MCF 10A (cell line): ENCODE data around the gene LDB2. TPM values are rescaled to one million over a fixed set of nuclear protein-coding genes. Genes with fewer than 3 reads are reported as not detected.

Source experiments
- BruUV-seq: library from RNA; stranded (reverse); fragments of 400-500 nt; replicated peaks from 2 replicates; lab custom pipeline; 2021; lab: Mats Ljungman, UMichigan
- CTCF ChIA-PET: fragments of 300-600 bp; sonication (Branson Sonifier 250); formaldehyde crosslinking; extraction: SDS; loops from one replicate; lab custom pipeline; 2021; ENCODE audit warnings: antibody characterized with exemption, inconsistent platforms; lab: Yijun Ruan, JAX
- POLR2A ChIA-PET: fragments of 300-600, 350-650 bp; sonication (Branson Sonifier 250); formaldehyde crosslinking; extraction: SDS; loops from one replicate; lab custom pipeline; 2020; ENCODE audit warnings: antibody characterized with exemption, inconsistent platforms; lab: Yijun Ruan, JAX
- DNase-seq: peaks from one replicate; pipeline ENCODE4 v3.0.0-alpha.2; 2018; ENCODE audit not compliant: unreplicated experiment
- H3K27ac Mint-ChIP-seq: one replicate; pipeline ENCODE4 v1.8.0; 2022; ENCODE audit warnings: mild to moderate bottlenecking, low read depth, mixed read lengths; ENCODE audit not compliant: unreplicated experiment
- H3K27me3 Mint-ChIP-seq: one replicate; pipeline ENCODE4 v1.8.0; 2022; ENCODE audit warnings: mixed read lengths; ENCODE audit not compliant: insufficient read depth, unreplicated experiment
- H3K36me3 Mint-ChIP-seq: one replicate; pipeline ENCODE4 v1.8.0; 2022; ENCODE audit warnings: mild to moderate bottlenecking, moderate library complexity, mixed read lengths; ENCODE audit not compliant: insufficient read depth, unreplicated experiment
- H3K4me1 Mint-ChIP-seq: one replicate; pipeline ENCODE4 v1.8.0; 2022; ENCODE audit warnings: mixed read lengths; ENCODE audit not compliant: insufficient read depth, unreplicated experiment
- H3K4me3 Mint-ChIP-seq: one replicate; pipeline ENCODE4 v1.8.0; 2022; ENCODE audit warnings: mild to moderate bottlenecking, moderate library complexity, mixed read lengths; ENCODE audit not compliant: unreplicated experiment
- H3K9me3 Mint-ChIP-seq: one replicate; pipeline ENCODE4 v1.8.0; 2022; ENCODE audit warnings: mixed read lengths; ENCODE audit not compliant: unreplicated experiment
- intact Hi-C: fragments of 100-400 bp; cut with micrococcal nuclease; formaldehyde crosslinking; loops from 2 replicates; pipeline ENCODE4 v1.14.1; 2022
- total RNA-seq: library from RNA; stranded (reverse); gene quantifications from 2 replicates; pipeline ENCODE4 v1.2.3, GENCODE V29; 2022
- TF ChIP-seq, protein P1 (sequence below): fragments of 200-600 bp; IDR thresholded peaks from one replicate; pipeline ENCODE4 v1.8.0; 2022; ENCODE audit warnings: antibody characterized with exemption, mild to moderate bottlenecking; ENCODE audit not compliant: unreplicated experiment

Gene LDB2
- total RNA-seq, 1 experiment from 2014 or later: not detected

DNA sequence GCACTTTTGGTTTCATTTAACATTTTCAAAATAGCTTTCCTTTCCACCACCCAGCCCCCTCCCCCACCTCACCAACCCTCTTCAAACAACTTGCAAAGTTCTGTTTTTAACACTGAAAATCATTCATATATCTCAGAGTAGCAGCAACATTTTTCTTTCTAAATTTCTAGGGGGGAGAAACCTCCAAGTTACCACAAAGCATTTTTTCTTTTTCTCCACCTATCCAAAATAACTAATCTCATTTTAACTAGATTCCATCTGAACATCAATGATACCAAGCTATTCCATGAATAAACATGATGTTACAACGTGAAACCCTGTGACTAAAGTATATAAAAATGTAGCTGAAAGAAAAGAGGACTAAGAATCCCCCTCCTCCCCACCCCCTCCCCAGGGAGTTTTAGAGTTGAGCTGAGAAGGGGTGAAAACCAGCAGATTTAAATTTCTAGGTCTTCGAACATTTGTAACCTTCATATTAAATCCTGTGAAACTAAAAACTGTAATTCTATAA is 5.2 kb downstream of the LDB2 start:
- CTCF ChIA-PET: interaction anchor here (0.6 to 1.1 kb wide), 2 partner anchors 12 to 13 kb away, joined by 3 to 4 read pairs; no protein-coding TSS in a partner anchor
- H3K36me3 Mint-ChIP-seq: no peaks in the 10 kb centered on the region
- intact Hi-C loops: no loop called here
- no peaks in the 10 kb centered on the region for H3K4me1 Mint-ChIP-seq
- H3K27ac Mint-ChIP-seq: no peak overlapping the region
- no peak overlapping the region for H3K4me3 Mint-ChIP-seq
- no peak for DNase-seq
- POLR2A ChIA-PET: interaction anchor here (0.6 kb wide), 2 partner anchors 99 to 551 kb away, joined by 3 read pairs; no protein-coding TSS in a partner anchor
- BruUV-seq: no TSS peak
- no peaks in the 10 kb centered on the region for H3K9me3 Mint-ChIP-seq
- H3K27me3 Mint-ChIP-seq: peaks cover 49% of the 10 kb centered on the region
- TF ChIP-seq, protein P1, sequence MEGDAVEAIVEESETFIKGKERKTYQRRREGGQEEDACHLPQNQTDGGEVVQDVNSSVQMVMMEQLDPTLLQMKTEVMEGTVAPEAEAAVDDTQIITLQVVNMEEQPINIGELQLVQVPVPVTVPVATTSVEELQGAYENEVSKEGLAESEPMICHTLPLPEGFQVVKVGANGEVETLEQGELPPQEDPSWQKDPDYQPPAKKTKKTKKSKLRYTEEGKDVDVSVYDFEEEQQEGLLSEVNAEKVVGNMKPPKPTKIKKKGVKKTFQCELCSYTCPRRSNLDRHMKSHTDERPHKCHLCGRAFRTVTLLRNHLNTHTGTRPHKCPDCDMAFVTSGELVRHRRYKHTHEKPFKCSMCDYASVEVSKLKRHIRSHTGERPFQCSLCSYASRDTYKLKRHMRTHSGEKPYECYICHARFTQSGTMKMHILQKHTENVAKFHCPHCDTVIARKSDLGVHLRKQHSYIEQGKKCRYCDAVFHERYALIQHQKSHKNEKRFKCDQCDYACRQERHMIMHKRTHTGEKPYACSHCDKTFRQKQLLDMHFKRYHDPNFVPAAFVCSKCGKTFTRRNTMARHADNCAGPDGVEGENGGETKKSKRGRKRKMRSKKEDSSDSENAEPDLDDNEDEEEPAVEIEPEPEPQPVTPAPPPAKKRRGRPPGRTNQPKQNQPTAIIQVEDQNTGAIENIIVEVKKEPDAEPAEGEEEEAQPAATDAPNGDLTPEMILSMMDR: no peak

DNA sequence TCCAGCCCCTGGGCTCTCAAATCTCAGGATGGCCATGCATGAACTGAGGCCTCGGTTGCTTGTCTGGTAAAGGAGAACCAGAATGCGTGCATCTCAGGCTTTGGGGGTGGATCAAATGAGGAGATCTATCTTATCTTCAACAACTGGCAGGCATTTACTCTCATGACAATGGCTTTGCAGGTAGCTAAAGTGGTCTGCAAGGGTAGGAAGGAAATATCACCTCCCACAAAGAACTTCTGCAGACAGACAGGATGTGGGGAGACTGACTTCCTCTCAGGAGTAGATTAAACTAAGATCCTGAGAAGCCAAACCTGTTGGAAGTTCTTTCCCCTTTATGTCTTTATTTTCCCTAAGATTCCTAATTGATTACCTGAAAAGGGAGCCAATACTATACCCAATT is 7.8 kb downstream of the LDB2 start:
- CTCF ChIA-PET: interaction anchor here (0.7 kb wide), 1 partner anchor 580 kb away, joined by 3 read pairs; no protein-coding TSS in a partner anchor
- Mint-ChIP-seq H3K4me3 (no peak overlapping the region), H3K36me3 (no peaks in the 10 kb centered on the region), H3K27me3 (peaks cover 34% of the 10 kb centered on the region), H3K9me3 (no peaks in the 10 kb centered on the region), H3K27ac (no peak overlapping the region), H3K4me1 (no peaks in the 10 kb centered on the region)
- no peak for DNase-seq
- POLR2A ChIA-PET: interaction anchor here (0.7 to 0.9 kb wide), 2 partner anchors 13 to 349 kb away, joined by 3 to 5 read pairs; no protein-coding TSS in a partner anchor
- TF ChIP-seq, protein P1: no peak
- intact Hi-C loops: no loop called here
- BruUV-seq: no TSS peak

DNA sequence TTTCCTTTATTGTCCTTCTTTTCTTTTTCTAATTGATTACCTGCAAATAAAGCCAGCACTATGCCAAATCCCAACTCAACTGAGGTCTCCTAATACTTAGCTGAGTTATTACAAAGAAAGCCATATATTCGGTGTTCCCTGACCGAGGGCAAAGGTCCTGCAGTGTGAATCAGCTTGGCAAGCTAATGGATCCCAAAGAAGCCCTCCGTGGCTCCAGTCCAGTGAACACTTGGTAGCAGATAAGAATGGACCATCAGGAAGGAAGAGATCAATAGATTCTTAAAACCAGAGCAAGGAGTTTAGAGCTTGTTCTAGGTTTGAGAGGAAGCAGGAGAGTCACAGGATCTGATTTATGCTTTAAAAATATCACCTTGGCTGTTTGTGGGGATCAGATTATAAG is 8.5 kb downstream of the LDB2 start:
- Mint-ChIP-seq H3K4me1 (no peaks in the 10 kb centered on the region), H3K27ac (no peak overlapping the region), H3K36me3 (no peaks in the 10 kb centered on the region), H3K4me3 (no peak overlapping the region), H3K9me3 (no peaks in the 10 kb centered on the region), H3K27me3 (peaks cover 27% of the 10 kb centered on the region)
- CTCF ChIA-PET: no interaction called here
- TF ChIP-seq, protein P1: no peak
- POLR2A ChIA-PET: no interaction called here
- DNase-seq: no peak
- BruUV-seq: no TSS peak
- intact Hi-C loops: no loop called here

DNA sequence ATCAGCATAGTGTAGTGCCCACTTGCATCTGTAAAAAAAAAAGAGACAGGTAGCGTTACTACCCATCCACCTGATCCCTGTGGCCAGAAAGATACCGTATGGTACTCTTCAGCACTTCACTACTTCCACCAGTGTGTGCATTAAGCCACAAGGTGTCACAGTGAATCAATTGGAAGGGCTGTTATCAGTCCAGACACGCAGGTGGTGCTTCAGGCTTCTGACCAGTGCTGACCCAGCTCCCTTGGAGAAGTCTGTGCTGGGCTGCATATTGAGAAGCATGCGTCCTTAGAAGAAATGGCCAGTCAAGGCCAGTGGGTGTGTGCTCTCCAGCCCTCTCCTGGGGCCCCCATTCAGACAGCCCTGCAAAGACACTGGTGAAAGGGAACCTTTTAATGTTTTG is 10.6 kb downstream of the LDB2 start:
- BruUV-seq: no TSS peak
- Mint-ChIP-seq H3K9me3 (no peaks in the 10 kb centered on the region), H3K4me1 (no peaks in the 10 kb centered on the region), H3K36me3 (no peaks in the 10 kb centered on the region), H3K4me3 (no peak overlapping the region), H3K27ac (no peak overlapping the region), H3K27me3 (peaks cover 37% of the 10 kb centered on the region)
- intact Hi-C loops: no loop called here
- CTCF ChIA-PET: interaction anchor here (1.0 kb wide), 1 partner anchor 9 kb away, joined by 3 read pairs; no protein-coding TSS in a partner anchor
- DNase-seq: no peak
- TF ChIP-seq, protein P1: no peak
- POLR2A ChIA-PET: interaction anchor here (0.6 kb wide), 1 partner anchor 45 kb away, joined by 3 read pairs; no protein-coding TSS in a partner anchor
